ENCODE results near the gene SIGLEC5.

SIGLEC5 gene

GRCh38 chr19:51626675-51627074, 3.5 kb downstream of the SIGLEC5 start:
- DNase-seq, result no peak

GRCh38 chr19:51621178-51621577, 9.0 kb downstream of the SIGLEC5 start:
- DNase-seq, result no peak

GRCh38 chr19:51615991-51616390, 14.2 kb downstream of the SIGLEC5 start:
- no peak for DNase-seq

- DNase-seq, result no peak
Observed at GRCh38 chr19:51614789-51615188, 15.4 kb downstream of the SIGLEC5 start.

- DNase-seq, result no peak
Observed at GRCh38 chr19:51610576-51610975, 19.6 kb downstream of the SIGLEC5 start.

GRCh38 chr19:51607920-51608562, 22.2 kb downstream of the SIGLEC5 start:
- DNase-seq, result no peak

- no peak for DNase-seq
Observed at GRCh38 chr19:51607077-51607476, 23.1 kb downstream of the SIGLEC5 start.

- DNase-seq, result no peak
Observed at GRCh38 chr19:51602189-51602854, 27.9 kb downstream of the SIGLEC5 start.

- no peak for DNase-seq
Observed at GRCh38 chr19:51600940-51601580, 29.1 kb downstream of the SIGLEC5 start.

- no peak for DNase-seq
Observed at GRCh38 chr19:51599084-51599483, 31.1 kb downstream of the SIGLEC5 start.

- no peak for DNase-seq
Observed at GRCh38 chr19:51598159-51598915, 31.9 kb downstream of the SIGLEC5 start.

- no peak for DNase-seq
Observed at GRCh38 chr19:51595190-51596175, 34.7 kb downstream of the SIGLEC5 start.

GRCh38 chr19:51594774-51595109, 35.5 kb downstream of the SIGLEC5 start:
- DNase-seq, result no peak

- DNase-seq, result peak; percentile 74
Observed at GRCh38 chr19:51593969-51594773, 36.0 kb downstream of the SIGLEC5 start.

GRCh38 chr19:51593138-51593890, 36.9 kb downstream of the SIGLEC5 start:
- no peak for DNase-seq

GRCh38 chr19:51592521-51592920, 37.7 kb downstream of the SIGLEC5 start:
- no peak for DNase-seq

- no peak for DNase-seq
Observed at GRCh38 chr19:51590441-51590840, 39.8 kb downstream of the SIGLEC5 start.

- no peak for DNase-seq
Observed at GRCh38 chr19:51589511-51589910, 40.7 kb downstream of the SIGLEC5 start.

- DNase-seq, result no peak
Observed at GRCh38 chr19:51587264-51588191, 42.7 kb downstream of the SIGLEC5 start.

GRCh38 chr19:51586799-51587198, 43.4 kb downstream of the SIGLEC5 start:
- DNase-seq, result no peak
